Right lobe of liver (tissue), 6 donors: ENCODE data around the gene DIS3L2. TPM values are rescaled to one million over a fixed set of nuclear protein-coding genes. Genes with fewer than 3 reads are reported as not detected.

Experiments used
- ATAC-seq, 4 donors: fragments of 200-7000 bp; cut with Tn5 transposase; one replicate each; pipeline ENCODE4 v1.9.1; 2020; ENCODE audit warnings: mild to moderate bottlenecking in 4 of 4, moderate library complexity in 4 of 4
- DNase-seq, 3 donors: peaks; one replicate each; pipeline ENCODE4 v3.0.0-alpha.2; 2020
- H3K27ac ChIP-seq, 3 donors: fragments of 200-600 bp; one replicate each; pipeline ENCODE4 v1.8.0; 2022
- H3K27me3 ChIP-seq, 2 donors: fragments of 200-600 bp; one replicate each; pipeline ENCODE4 v1.8.0; 2022
- H3K36me3 ChIP-seq, 4 donors: fragments of 200-600 bp; sonication (generic) in 1 of 4; one replicate each; pipeline versions ENCODE4 v1.5.1 to v1.8.0; 2017 to 2022; ENCODE audit warnings: control low read depth in 1 of 4
- H3K4me1 ChIP-seq, 4 donors: fragments of 200-600 bp; sonication (generic) in 1 of 4; one replicate each; pipeline versions ENCODE4 v1.5.1 to v1.8.0; 2017 to 2022; ENCODE audit warnings: control low read depth in 1 of 4
- H3K4me3 ChIP-seq, 3 donors: fragments of 200-600 bp; one replicate each; pipeline ENCODE4 v1.8.0; 2022
- H3K9me3 ChIP-seq, 4 donors: fragments of 200-600 bp; sonication (generic) in 1 of 4; one replicate each; pipeline versions ENCODE4 v1.5.1 to v1.8.0; 2017 to 2022; ENCODE audit warnings: control low read depth in 1 of 4
- POLR2A ChIP-seq: fragments of 450-650 bp; IDR thresholded peaks from one replicate; pipeline ENCODE4 v1.6.1; 2017; ENCODE audit warnings: antibody characterized with exemption, mild to moderate bottlenecking
- WGBS: methylation state at CpG from one replicate; pipeline ENCODE4 v1.1.6; 2018; ENCODE audit warnings: low coverage, low lambda C conversion rate; ENCODE audit not compliant: insufficient coverage; ENCODE audit errors: missing lambda C conversion rate; 5-methylcytosine and 5-hydroxymethylcytosine counted together
- intact Hi-C, 2 donors: fragments of 100-400 bp; cut with DNase I; formaldehyde crosslinking; loops; one replicate each; pipeline versions ENCODE4 v1.11.2 to v1.14.1; 2022
- total RNA-seq, 6 experiments: library from RNA; depleted of rRNA in 2 of 6; stranded (reverse); fragments of >200 nt in 2 of 6; fragmentation: NEBNext Ultra II Directional in 3 of 6; extraction: Animal tissue kit (Norgen Biotek cat#: 25700) in 3 of 6; gene quantifications; one replicate each; pipeline versions ENCODE4 v1.1.0 to v1.2.4, GENCODE V29; 2016 to 2023
- TF ChIP-seq, protein P1 (sequence below), 4 donors: fragments of 200-600 bp in 3 of 4; fragments of 450-650 bp in 1 of 4; IDR thresholded peaks; one replicate each; pipeline versions ENCODE4 v1.5.1 to v1.8.0; 2016 to 2022; ENCODE audit warnings: antibody characterized with exemption in 4 of 4, mild to moderate bottlenecking in 2 of 4
- donor health status: DM: no; HTN: yes; CAD: no.
- donor health status: DM: no; HTN: no; CAD: no.
- donor health status: DM: no; HTN: no; CAD: no.
- donor health status: DM: no; HTN: yes; CAD: no.
- donor health status: DM: no; HTN: yes; CAD: no.

The DIS3L2 gene
- total RNA-seq, 6 experiments from 2014 or later, result 8.1 to 22.3 (median 16.7) TPM

DNA sequence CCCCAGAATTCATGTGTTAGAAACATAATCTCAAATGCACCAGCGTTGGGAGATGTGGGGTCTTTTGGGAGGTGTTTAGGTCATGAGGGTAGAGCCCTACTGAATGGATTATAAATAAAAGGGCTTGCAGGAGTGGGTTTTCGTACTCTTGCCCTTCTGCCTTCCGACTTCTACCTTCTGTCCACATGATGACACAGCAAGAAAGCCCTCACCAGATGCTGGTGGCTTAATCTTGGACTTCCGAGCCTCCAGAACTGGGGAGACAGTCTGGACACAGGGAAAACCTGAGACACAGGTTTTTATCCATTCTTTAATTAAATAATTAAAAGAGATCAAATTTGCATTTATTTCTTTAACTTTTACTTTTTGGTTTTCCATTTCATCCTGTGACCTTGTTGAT lies 87.8 kb downstream of the DIS3L2 start:
- no peak for DNase-seq
- Histone ChIP-seq H3K4me3 (no peak overlapping the region), H3K4me1 (no peaks in the 10 kb centered on the region), H3K9me3 (no peaks in the 10 kb centered on the region), H3K36me3 (no peaks in the 10 kb centered on the region), H3K27me3 (no peaks in the 10 kb centered on the region), H3K27ac (no peak overlapping the region)
- TF ChIP-seq, protein P1, sequence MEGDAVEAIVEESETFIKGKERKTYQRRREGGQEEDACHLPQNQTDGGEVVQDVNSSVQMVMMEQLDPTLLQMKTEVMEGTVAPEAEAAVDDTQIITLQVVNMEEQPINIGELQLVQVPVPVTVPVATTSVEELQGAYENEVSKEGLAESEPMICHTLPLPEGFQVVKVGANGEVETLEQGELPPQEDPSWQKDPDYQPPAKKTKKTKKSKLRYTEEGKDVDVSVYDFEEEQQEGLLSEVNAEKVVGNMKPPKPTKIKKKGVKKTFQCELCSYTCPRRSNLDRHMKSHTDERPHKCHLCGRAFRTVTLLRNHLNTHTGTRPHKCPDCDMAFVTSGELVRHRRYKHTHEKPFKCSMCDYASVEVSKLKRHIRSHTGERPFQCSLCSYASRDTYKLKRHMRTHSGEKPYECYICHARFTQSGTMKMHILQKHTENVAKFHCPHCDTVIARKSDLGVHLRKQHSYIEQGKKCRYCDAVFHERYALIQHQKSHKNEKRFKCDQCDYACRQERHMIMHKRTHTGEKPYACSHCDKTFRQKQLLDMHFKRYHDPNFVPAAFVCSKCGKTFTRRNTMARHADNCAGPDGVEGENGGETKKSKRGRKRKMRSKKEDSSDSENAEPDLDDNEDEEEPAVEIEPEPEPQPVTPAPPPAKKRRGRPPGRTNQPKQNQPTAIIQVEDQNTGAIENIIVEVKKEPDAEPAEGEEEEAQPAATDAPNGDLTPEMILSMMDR (IDR thresholded peaks at IDR 0.05), result no peak
- WGBS, result 89% methylated on average over 4 of the region's 4 CpGs
- intact Hi-C loops, result no loop called here
- no peak for ATAC-seq

DNA sequence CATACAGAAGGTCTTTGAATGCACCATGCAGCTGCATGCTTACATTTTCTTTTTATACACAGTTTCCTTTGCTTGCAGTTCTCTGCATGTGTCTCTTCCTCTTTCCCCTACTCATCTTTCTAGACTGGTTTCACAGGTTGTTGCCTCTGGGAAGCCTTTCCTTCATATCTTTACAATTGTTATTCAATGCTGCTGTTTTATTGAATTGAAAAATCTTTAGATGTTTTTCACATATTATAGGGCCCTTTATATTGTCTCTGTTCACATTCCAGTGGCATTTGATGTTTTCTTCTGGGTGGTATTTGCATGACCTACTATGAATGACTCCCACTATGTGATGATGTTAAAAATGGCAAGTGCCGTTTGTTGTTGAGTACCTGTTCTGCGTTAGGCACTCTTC lies 91.1 kb downstream of the DIS3L2 start:
- ATAC-seq, result no peak
- Histone ChIP-seq H3K9me3 (no peaks in the 10 kb centered on the region), H3K27me3 (no peaks in the 10 kb centered on the region), H3K4me1 (no peaks in the 10 kb centered on the region), H3K27ac (no peak overlapping the region), H3K4me3 (no peak overlapping the region), H3K36me3 (no peaks in the 10 kb centered on the region)
- no peak for DNase-seq
- WGBS, result 100% methylated on average over 2 of the region's 2 CpGs
- TF ChIP-seq, protein P1 (IDR thresholded peaks at IDR 0.05), result no peak
- no peak for TF ChIP-seq POLR2A
- intact Hi-C loops, result no loop called here

DNA sequence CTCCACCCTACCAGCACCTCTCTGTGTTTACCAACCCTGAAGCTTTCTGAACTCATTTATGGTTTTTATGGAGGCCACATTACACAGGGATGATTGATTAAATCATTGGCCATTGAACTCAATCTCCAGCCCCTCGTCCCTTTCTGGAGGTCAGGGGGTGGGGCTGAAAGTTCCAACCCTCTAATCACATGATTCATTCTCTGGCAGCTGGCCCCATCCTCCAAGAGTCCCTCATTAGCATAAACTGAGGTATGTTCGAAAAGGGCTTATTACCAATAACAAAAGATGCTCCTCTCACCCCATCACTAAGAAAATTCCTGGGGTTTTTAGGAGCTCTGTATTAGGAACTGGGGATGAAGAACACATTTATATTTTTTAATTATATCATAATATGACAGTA lies 92.3 kb downstream of the DIS3L2 start:
- no peak overlapping the region for H3K27ac ChIP-seq

DNA sequence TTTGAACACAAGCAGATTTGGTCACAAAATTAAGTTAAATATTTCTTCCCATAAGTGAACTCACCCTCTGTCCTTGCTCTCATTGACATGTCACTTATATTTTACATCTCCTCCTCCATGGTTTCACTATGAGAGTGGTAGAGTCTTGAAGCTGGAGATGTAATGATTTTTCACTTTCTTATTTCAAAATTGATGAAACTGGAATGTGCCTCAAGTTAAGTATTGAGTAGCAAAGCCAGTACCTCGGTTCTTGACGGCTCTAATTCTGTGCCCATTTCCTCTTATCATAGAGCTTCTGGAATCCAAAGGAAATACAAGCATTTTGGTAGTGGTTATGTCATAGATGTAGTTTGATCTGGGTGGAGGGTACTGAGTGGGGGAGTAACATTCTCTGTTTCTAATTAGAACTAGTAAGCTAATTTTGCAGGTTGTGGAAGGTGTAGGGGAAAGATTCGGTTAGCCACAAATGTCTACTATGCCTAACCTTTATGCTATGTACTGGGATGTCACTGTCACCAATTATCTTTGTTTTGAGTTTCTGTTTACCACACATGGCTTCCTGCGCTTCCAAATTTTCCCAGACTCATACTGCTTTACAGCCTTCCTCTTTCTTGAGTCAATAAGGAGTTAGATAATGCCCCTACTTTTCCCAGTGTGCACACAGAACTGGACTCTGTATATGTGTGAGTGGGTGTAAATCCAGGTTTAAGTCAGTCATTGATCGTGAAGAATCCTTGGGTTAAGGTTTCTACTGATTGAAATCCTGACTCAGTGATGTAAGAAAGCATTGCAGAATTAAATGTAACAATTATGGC lies 96.8 kb downstream of the DIS3L2 start:
- TF ChIP-seq POLR2A, result no peak
- TF ChIP-seq, protein P1 (IDR thresholded peaks at IDR 0.05), result no peak
- H3K4me1 ChIP-seq, result no peaks in the 10 kb centered on the region
- ATAC-seq (no peak), DNase-seq (no peak)
- intact Hi-C loops, result no loop called here
- H3K27me3 ChIP-seq, result no peaks in the 10 kb centered on the region
- WGBS, result 79% methylated on average over 5 of the region's 5 CpGs
- no peak overlapping the region for H3K4me3 ChIP-seq
- H3K36me3 ChIP-seq, result no peaks in the 10 kb centered on the region
- no peaks in the 10 kb centered on the region for H3K9me3 ChIP-seq
- H3K27ac ChIP-seq, result no peak overlapping the region

More for the DNA sequence above, 92.3 kb downstream of the DIS3L2 start:
- H3K36me3 ChIP-seq, result no peaks in the 10 kb centered on the region
- intact Hi-C loops, result no loop called here
- no peaks in the 10 kb centered on the region for H3K9me3 ChIP-seq
- no peak overlapping the region for H3K4me3 ChIP-seq
- no peaks in the 10 kb centered on the region for H3K27me3 ChIP-seq
- WGBS, result 79% methylated on average over 2 of the region's 2 CpGs
- ATAC-seq (no peak), DNase-seq (no peak)
- TF ChIP-seq, protein P1 (IDR thresholded peaks at IDR 0.05), result no peak
- H3K4me1 ChIP-seq, result no peaks in the 10 kb centered on the region
